ENCODE measurements around the gene IFT88. TPM values are rescaled to one million over a fixed set of nuclear protein-coding genes. Genes with fewer than 3 reads are reported as not detected.

IFT88 gene
- polyA plus RNA-seq, 1 donor from 2014 or later = 32.7 TPM

DNA sequence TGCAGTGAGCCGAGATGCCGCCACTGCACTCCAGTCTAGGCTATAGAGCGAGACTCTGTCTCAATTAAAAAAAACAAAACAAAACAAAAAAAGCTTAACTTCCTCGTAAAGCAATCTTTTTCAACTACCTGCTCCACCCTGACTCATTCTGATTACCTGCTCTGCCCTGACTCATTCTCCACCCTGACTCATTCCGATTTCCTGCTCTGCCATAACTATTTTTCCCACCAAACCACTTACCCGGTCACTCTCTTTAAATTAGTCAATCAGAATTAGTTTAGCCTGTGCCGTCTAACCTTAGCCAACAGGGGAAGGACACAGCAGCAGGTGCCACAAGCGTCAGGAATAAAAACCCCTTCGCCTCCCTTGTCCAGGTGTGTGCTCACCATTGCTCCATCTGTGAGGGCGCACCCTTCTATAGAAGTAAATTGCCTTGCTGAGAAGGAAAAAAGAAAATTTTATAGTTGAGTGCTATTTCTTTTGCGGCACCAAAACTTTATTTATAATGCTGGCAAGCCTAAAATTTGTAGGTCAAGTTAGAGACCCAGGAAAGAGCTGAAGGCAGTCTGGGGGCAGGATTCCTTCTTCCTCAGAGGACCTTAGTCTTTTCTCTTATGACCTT is 1.7 kb upstream of the IFT88 start:
- Histone ChIP-seq H3K9ac (ENCODE audit: low read length) (no peak overlapping the region), H4K20me1 (ENCODE audit: insufficient read depth) (no peaks in the 10 kb centered on the region), H2AFZ (ENCODE audit: low read depth, low read length) (no peak overlapping the region), H3K79me2 (replicated peaks; ENCODE audit: insufficient read depth, low read length) (peaks cover 15% of the 10 kb centered on the region), H3K4me3 (ENCODE audit: low read length) (no peak overlapping the region), H3K9me3 (ENCODE audit: low read length) (no peaks in the 10 kb centered on the region), H3K9me2 (ENCODE audit: insufficient read depth, low read length) (no peaks in the 10 kb centered on the region), H3K36me3 (ENCODE audit: insufficient read depth, low read length) (no peaks in the 10 kb centered on the region), H3K4me2 (ENCODE audit: low read length) (no peak overlapping the region), H3F3A (ENCODE audit: insufficient read depth, low read length, poor library complexity, severe bottlenecking) (peaks cover 3% of the 10 kb centered on the region), H3K27me3 (ENCODE audit: insufficient read depth, low read depth, low read length) (no peaks in the 10 kb centered on the region), H3K27ac (ENCODE audit: low read length) (no peak overlapping the region)
- TF ChIP-seq, protein P1, sequence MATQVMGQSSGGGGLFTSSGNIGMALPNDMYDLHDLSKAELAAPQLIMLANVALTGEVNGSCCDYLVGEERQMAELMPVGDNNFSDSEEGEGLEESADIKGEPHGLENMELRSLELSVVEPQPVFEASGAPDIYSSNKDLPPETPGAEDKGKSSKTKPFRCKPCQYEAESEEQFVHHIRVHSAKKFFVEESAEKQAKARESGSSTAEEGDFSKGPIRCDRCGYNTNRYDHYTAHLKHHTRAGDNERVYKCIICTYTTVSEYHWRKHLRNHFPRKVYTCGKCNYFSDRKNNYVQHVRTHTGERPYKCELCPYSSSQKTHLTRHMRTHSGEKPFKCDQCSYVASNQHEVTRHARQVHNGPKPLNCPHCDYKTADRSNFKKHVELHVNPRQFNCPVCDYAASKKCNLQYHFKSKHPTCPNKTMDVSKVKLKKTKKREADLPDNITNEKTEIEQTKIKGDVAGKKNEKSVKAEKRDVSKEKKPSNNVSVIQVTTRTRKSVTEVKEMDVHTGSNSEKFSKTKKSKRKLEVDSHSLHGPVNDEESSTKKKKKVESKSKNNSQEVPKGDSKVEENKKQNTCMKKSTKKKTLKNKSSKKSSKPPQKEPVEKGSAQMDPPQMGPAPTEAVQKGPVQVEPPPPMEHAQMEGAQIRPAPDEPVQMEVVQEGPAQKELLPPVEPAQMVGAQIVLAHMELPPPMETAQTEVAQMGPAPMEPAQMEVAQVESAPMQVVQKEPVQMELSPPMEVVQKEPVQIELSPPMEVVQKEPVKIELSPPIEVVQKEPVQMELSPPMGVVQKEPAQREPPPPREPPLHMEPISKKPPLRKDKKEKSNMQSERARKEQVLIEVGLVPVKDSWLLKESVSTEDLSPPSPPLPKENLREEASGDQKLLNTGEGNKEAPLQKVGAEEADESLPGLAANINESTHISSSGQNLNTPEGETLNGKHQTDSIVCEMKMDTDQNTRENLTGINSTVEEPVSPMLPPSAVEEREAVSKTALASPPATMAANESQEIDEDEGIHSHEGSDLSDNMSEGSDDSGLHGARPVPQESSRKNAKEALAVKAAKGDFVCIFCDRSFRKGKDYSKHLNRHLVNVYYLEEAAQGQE (IDR thresholded peaks at IDR 0.05; ENCODE audit: borderline replicate concordance) = no peak
- TF ChIP-seq EP300 (conservative IDR thresholded peaks at IDR 0.05; ENCODE audit: poor library complexity, severe bottlenecking) (no peak), MXI1 (conservative IDR thresholded peaks at IDR 0.05; ENCODE audit: poor library complexity, severe bottlenecking) (no peak), SMC3 (conservative IDR thresholded peaks at IDR 0.05; ENCODE audit: poor library complexity) (no peak), TAF1 (IDR thresholded peaks at IDR 0.05; ENCODE audit: low read depth) (no peak), EZH2 (IDR thresholded peaks at IDR 0.05; ENCODE audit: borderline replicate concordance, insufficient read depth, low read length, poor library complexity, severe bottlenecking) (no peak)
- TF ChIP-seq, protein P2, sequence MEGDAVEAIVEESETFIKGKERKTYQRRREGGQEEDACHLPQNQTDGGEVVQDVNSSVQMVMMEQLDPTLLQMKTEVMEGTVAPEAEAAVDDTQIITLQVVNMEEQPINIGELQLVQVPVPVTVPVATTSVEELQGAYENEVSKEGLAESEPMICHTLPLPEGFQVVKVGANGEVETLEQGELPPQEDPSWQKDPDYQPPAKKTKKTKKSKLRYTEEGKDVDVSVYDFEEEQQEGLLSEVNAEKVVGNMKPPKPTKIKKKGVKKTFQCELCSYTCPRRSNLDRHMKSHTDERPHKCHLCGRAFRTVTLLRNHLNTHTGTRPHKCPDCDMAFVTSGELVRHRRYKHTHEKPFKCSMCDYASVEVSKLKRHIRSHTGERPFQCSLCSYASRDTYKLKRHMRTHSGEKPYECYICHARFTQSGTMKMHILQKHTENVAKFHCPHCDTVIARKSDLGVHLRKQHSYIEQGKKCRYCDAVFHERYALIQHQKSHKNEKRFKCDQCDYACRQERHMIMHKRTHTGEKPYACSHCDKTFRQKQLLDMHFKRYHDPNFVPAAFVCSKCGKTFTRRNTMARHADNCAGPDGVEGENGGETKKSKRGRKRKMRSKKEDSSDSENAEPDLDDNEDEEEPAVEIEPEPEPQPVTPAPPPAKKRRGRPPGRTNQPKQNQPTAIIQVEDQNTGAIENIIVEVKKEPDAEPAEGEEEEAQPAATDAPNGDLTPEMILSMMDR (IDR thresholded peaks at IDR 0.05; ENCODE audit: poor library complexity, severe bottlenecking) = no peak

DNA sequence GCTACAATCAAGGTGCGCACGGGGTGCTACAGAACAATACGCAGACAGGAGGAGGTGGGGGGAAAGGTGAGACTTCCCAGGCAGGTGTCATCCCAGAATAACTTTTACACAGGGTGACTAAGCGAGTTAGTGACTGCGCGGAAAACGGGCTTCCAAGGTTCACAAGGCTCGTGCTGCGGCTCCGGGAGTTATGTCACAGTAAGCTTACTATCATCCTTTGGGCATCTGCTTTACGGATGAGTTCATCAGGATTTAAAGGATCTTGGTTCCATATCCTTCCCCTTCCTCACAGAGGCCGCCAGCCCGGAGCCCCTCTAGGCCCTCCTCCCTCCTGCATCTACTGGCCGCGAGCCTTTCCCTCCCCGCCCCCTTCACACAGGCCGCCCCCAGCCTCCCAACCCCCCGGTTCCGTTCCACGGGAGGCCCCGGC is 474 bp upstream of the IFT88 start:
- Histone ChIP-seq H3K4me3 (ENCODE audit: low read length) (peak overlapping the region; percentile 97), H3K36me3 (ENCODE audit: insufficient read depth, low read length) (no peaks in the 10 kb centered on the region), H3K79me2 (replicated peaks; ENCODE audit: insufficient read depth, low read length) (peaks cover 15% of the 10 kb centered on the region), H3K9ac (ENCODE audit: low read length) (peak overlapping the region; percentile 88), H3K27me3 (ENCODE audit: insufficient read depth, low read depth, low read length) (no peaks in the 10 kb centered on the region), H3K9me3 (ENCODE audit: low read length) (no peaks in the 10 kb centered on the region), H4K20me1 (ENCODE audit: insufficient read depth) (no peaks in the 10 kb centered on the region), H3K4me2 (ENCODE audit: low read length) (peak overlapping the region; percentile 91), H2AFZ (ENCODE audit: low read depth, low read length) (peak overlapping the region; percentile 90), H3K27ac (ENCODE audit: low read length) (peak overlapping the region; percentile 92), H3K9me2 (ENCODE audit: insufficient read depth, low read length) (no peaks in the 10 kb centered on the region), H3F3A (ENCODE audit: insufficient read depth, low read length, poor library complexity, severe bottlenecking) (peaks cover 3% of the 10 kb centered on the region)
- TF ChIP-seq, protein P2 (IDR thresholded peaks at IDR 0.05; ENCODE audit: poor library complexity, severe bottlenecking) = no peak
- TF ChIP-seq EZH2 (IDR thresholded peaks at IDR 0.05; ENCODE audit: borderline replicate concordance, insufficient read depth, low read length, poor library complexity, severe bottlenecking) = no peak
- TF ChIP-seq POLR2AphosphoS5 (IDR thresholded peaks at IDR 0.05) = no peak
- TF ChIP-seq MXI1 (conservative IDR thresholded peaks at IDR 0.05; ENCODE audit: poor library complexity, severe bottlenecking) = no peak
- TF ChIP-seq, protein P1 (IDR thresholded peaks at IDR 0.05; ENCODE audit: borderline replicate concordance) = no peak
- TF ChIP-seq TAF1 (IDR thresholded peaks at IDR 0.05; ENCODE audit: low read depth) = no peak
- TF ChIP-seq EP300 (conservative IDR thresholded peaks at IDR 0.05; ENCODE audit: poor library complexity, severe bottlenecking) = no peak
- no peak for TF ChIP-seq SMC3 (conservative IDR thresholded peaks at IDR 0.05; ENCODE audit: poor library complexity)
- no peak for TF ChIP-seq RAD21 (conservative IDR thresholded peaks at IDR 0.05)
